H1 (cell line): ENCODE data around the gene DCAF17. TPM values are rescaled to one million over a fixed set of nuclear protein-coding genes. Genes with fewer than 3 reads are reported as not detected.
A peak's percentile ranks its signal among the peaks of the same experiment; 100 is the strongest.

ENCODE experiments used
- CTCF ChIA-PET: fragments of 300-600 bp; sonication (Branson Sonifier 250); formaldehyde crosslinking; loops from one replicate; lab custom pipeline; 2021; ENCODE audit not compliant: partially characterized antibody; lab: Charles Lee
- POLR2A ChIA-PET: fragments of 300-600 bp; sonication (Branson Sonifier 250); formaldehyde crosslinking; loops from one replicate; lab custom pipeline; 2021; ENCODE audit warnings: inconsistent platforms; ENCODE audit not compliant: partially characterized antibody; lab: Charles Lee
- DNase-seq, 2 experiments: peaks; one replicate each; pipeline versions ENCODE4 v3.0.0 to v3.0.0-alpha.2; 2010 to 2022; ENCODE audit warnings: low spot score in 2 of 2, low read depth in 1 of 2, mixed read lengths in 1 of 2
- FAIRE-seq: peaks from 2 replicates; lab custom pipeline; 2011; peaks lifted over from hg19 to GRCh38; lab: Jason Lieb, UNC
- H2AFZ ChIP-seq: 2 replicates; pipeline ENCODE4 v1.8.1; 2012; ENCODE audit warnings: low read length, inconsistent platforms
- H2AK5ac ChIP-seq: 2 replicates; pipeline ENCODE4 v1.6.1; 2013; ENCODE audit warnings: low read depth, low read length
- H2BK120ac ChIP-seq: replicated peaks from 2 replicates; pipeline ENCODE3; 2013; ENCODE audit warnings: low read depth, low read length, inconsistent platforms
- H2BK12ac ChIP-seq: 2 replicates; pipeline ENCODE4 v1.6.1; 2013; ENCODE audit warnings: low read depth, low read length
- H2BK15ac ChIP-seq: 2 replicates; pipeline ENCODE4 v1.6.1; 2013; ENCODE audit warnings: low read length
- H2BK20ac ChIP-seq: 2 replicates; pipeline ENCODE4 v1.6.1; 2013; ENCODE audit warnings: low read length
- H2BK5ac ChIP-seq: 2 replicates; pipeline ENCODE4 v1.6.1; 2013; ENCODE audit warnings: low read depth, low read length
- H3K14ac ChIP-seq: 2 replicates; pipeline ENCODE4 v1.6.1; 2013; ENCODE audit warnings: inconsistent platforms; ENCODE audit not compliant: insufficient read length
- H3K18ac ChIP-seq: 2 replicates; pipeline ENCODE4 v1.6.1; 2013; ENCODE audit warnings: low read length; ENCODE audit errors: extremely low read depth
- H3K23ac ChIP-seq: 2 replicates; pipeline ENCODE4 v1.6.1; 2013; ENCODE audit warnings: inconsistent platforms; ENCODE audit not compliant: insufficient read length
- H3K23me2 ChIP-seq: 2 replicates; pipeline ENCODE4 v1.6.1; 2013; ENCODE audit warnings: low read depth, low read length
- H3K27ac ChIP-seq: 2 replicates; pipeline ENCODE4 v1.6.1; 2011; ENCODE audit warnings: low read depth, low read length, inconsistent platforms
- H3K27me3 ChIP-seq, 4 experiments: replicated peaks in 1 of 4; 1 replicate in 1 of 4; 2 replicates in 3 of 4; pipeline versions ENCODE4 v1.6.1 to v1.8.1; 2011 to 2013; ENCODE audit warnings: low read length in 3 of 4, mild to moderate bottlenecking in 3 of 4, inconsistent platforms in 2 of 4, mixed read lengths in 2 of 4, moderate library complexity in 1 of 4; ENCODE audit not compliant: control insufficient read depth in 3 of 4, insufficient read depth in 3 of 4; ENCODE audit errors: extremely low read depth in 1 of 4
- H3K36me3 ChIP-seq, 4 experiments: 2 replicates each; pipeline versions ENCODE4 v1.6.1 to v1.8.1; 2011 to 2013; ENCODE audit warnings: mild to moderate bottlenecking in 4 of 4, low read length in 3 of 4, moderate library complexity in 2 of 4, control low read depth in 1 of 4, inconsistent platforms in 1 of 4; ENCODE audit not compliant: insufficient read depth in 4 of 4, control insufficient read depth in 2 of 4
- H3K4ac ChIP-seq: replicated peaks from 2 replicates; pipeline ENCODE3; 2013; ENCODE audit warnings: low read length, low read depth, mixed read lengths, inconsistent platforms; ENCODE audit not compliant: insufficient read length
- H3K4me1 ChIP-seq, 4 experiments: replicated peaks in 1 of 4; 1 replicate in 1 of 4; 2 replicates in 3 of 4; pipeline versions ENCODE4 v1.6.1 to v1.8.1; 2011 to 2013; ENCODE audit warnings: low read length in 3 of 4, inconsistent platforms in 2 of 4, mixed read lengths in 1 of 4; ENCODE audit not compliant: insufficient read depth in 4 of 4, control insufficient read depth in 3 of 4
- H3K4me2 ChIP-seq, 2 experiments: 2 replicates each; pipeline versions ENCODE4 v1.6.1 to v1.8.1; 2011 to 2013; ENCODE audit warnings: low read depth in 2 of 2, low read length in 2 of 2, control low read depth in 1 of 2, inconsistent platforms in 1 of 2, mild to moderate bottlenecking in 1 of 2; ENCODE audit not compliant: insufficient read depth in 1 of 2
- H3K4me3 ChIP-seq, 4 experiments: fragments of 200-600, 300-600 bp in 1 of 4; sonication (generic), shearing (Covaris generic), sonication (Bioruptor Twin) in 1 of 4; 2 replicates each; pipeline versions ENCODE4 v1.5.1 to v1.8.1; 2011 to 2016; ENCODE audit warnings: low read length in 4 of 4, low read depth in 3 of 4, control low read depth in 2 of 4, inconsistent platforms in 2 of 4, mild to moderate bottlenecking in 2 of 4, mixed read lengths in 1 of 4, moderate library complexity in 1 of 4; ENCODE audit not compliant: insufficient read depth in 2 of 4; ENCODE audit errors: extremely low read depth in 1 of 4
- H3K56ac ChIP-seq: replicated peaks from 2 replicates; pipeline ENCODE3; 2013; ENCODE audit warnings: low read depth, mild to moderate bottlenecking, mixed read lengths, low read length, inconsistent platforms; ENCODE audit not compliant: insufficient read length
- H3K79me1 ChIP-seq: 2 replicates; pipeline ENCODE4 v1.6.1; 2013; ENCODE audit warnings: low read depth, low read length, control low read depth
- H3K79me2 ChIP-seq, 2 experiments: 2 replicates each; pipeline versions ENCODE4 v1.6.1 to v1.8.1; 2012 to 2013; ENCODE audit warnings: low read length in 2 of 2, mild to moderate bottlenecking in 2 of 2, inconsistent platforms in 1 of 2; ENCODE audit not compliant: insufficient read depth in 2 of 2, control insufficient read depth in 1 of 2
- H3K9ac ChIP-seq, 4 experiments: replicated peaks in 1 of 4; 1 replicate in 1 of 4; 2 replicates in 3 of 4; pipeline versions ENCODE4 v1.6.1 to v1.8.1; 2011 to 2013; ENCODE audit warnings: low read depth in 3 of 4, low read length in 3 of 4, control low read depth in 2 of 4, mild to moderate bottlenecking in 2 of 4, moderate library complexity in 2 of 4, inconsistent platforms in 1 of 4; ENCODE audit errors: extremely low read depth in 1 of 4
- H3K9me3 ChIP-seq, 2 experiments: 2 replicates each; pipeline versions ENCODE4 v1.6.1 to v1.8.1; 2012 to 2013; ENCODE audit warnings: mild to moderate bottlenecking in 2 of 2, moderate library complexity in 2 of 2, control low read depth in 1 of 2, inconsistent platforms in 1 of 2, low read depth in 1 of 2, low read length in 1 of 2, mixed read lengths in 1 of 2; ENCODE audit not compliant: insufficient read depth in 2 of 2
- H4K20me1 ChIP-seq, 2 experiments: replicated peaks in 1 of 2; 2 replicates each; pipeline versions ENCODE3 to v1.8.1; 2011 to 2013; ENCODE audit warnings: inconsistent platforms in 2 of 2, low read length in 2 of 2, mild to moderate bottlenecking in 1 of 2; ENCODE audit not compliant: insufficient read depth in 2 of 2, control insufficient read depth in 1 of 2
- H4K5ac ChIP-seq: 2 replicates; pipeline ENCODE4 v1.6.1; 2013; ENCODE audit warnings: low read length, low read depth, mixed read lengths, inconsistent platforms; ENCODE audit not compliant: insufficient read length
- H4K8ac ChIP-seq: 2 replicates; pipeline ENCODE4 v1.8.0; 2013; ENCODE audit warnings: mild to moderate bottlenecking, moderate library complexity, low read length, inconsistent platforms; ENCODE audit not compliant: insufficient read depth; ENCODE audit errors: extremely low read depth
- H4K91ac ChIP-seq: replicated peaks from 2 replicates; pipeline ENCODE3; 2013; ENCODE audit warnings: low read length, mixed read lengths, inconsistent platforms; ENCODE audit not compliant: insufficient read length
- BACH1 ChIP-seq: IDR thresholded peaks from 2 replicates; pipeline ENCODE4 v1.6.1; 2012; ENCODE audit warnings: low read length, improper control_type of control experiment
- CREB1 ChIP-seq: IDR thresholded peaks from 2 replicates; pipeline ENCODE4 v1.6.1; 2012; ENCODE audit warnings: inconsistent platforms
- HDAC2 ChIP-seq, 2 experiments: fragments of 300-600 bp in 1 of 2; sonication (generic) in 1 of 2; IDR thresholded peaks; 2 replicates each; pipeline ENCODE4 v1.6.1; 2011 to 2012; ENCODE audit warnings: low read depth in 2 of 2, low read length in 2 of 2, mild to moderate bottlenecking in 2 of 2, moderate library complexity in 2 of 2, borderline replicate concordance in 1 of 2, inconsistent platforms in 1 of 2
- NRF1 ChIP-seq: IDR thresholded peaks from 2 replicates; pipeline ENCODE4 v1.6.1; 2011; ENCODE audit warnings: mild to moderate bottlenecking, low read depth, low read length, improper control_type of control experiment
- RAD21 ChIP-seq, 2 experiments: IDR thresholded peaks in 1 of 2; conservative IDR thresholded peaks in 1 of 2; 2 replicates each; pipeline ENCODE4 v1.6.1; 2011; ENCODE audit warnings: low read depth in 2 of 2, low read length in 2 of 2, improper control_type of control experiment in 1 of 2, inconsistent platforms in 1 of 2, mild to moderate bottlenecking in 1 of 2, moderate library complexity in 1 of 2
- RFX5 ChIP-seq: IDR thresholded peaks from 2 replicates; pipeline ENCODE4 v1.6.1; 2011; ENCODE audit warnings: low read depth, low read length, improper control_type of control experiment, borderline replicate concordance
- SIN3A ChIP-seq, 2 experiments: IDR thresholded peaks in 1 of 2; conservative IDR thresholded peaks in 1 of 2; 2 replicates each; pipeline ENCODE4 v1.6.1; 2011 to 2012; ENCODE audit warnings: low read length in 2 of 2, improper control_type of control experiment in 1 of 2, low read depth in 1 of 2, mild to moderate bottlenecking in 1 of 2
- SIRT6 ChIP-seq: IDR thresholded peaks from one replicate; pipeline ENCODE4 v1.7.1; 2012; ENCODE audit warnings: low read length, inconsistent platforms
- TCF12 ChIP-seq: IDR thresholded peaks from 2 replicates; pipeline ENCODE4 v1.6.1; 2011; ENCODE audit warnings: low read depth, mild to moderate bottlenecking, low read length
- ZNF274 ChIP-seq: IDR thresholded peaks from 2 replicates; pipeline ENCODE4 v1.7.0; 2012; ENCODE audit warnings: low read length, borderline replicate concordance; ENCODE audit errors: extremely low read depth
- WGBS, 2 experiments: shearing (Covaris generic) in 1 of 2; methylation state at CpG; one replicate each; pipeline versions ENCODE4 v1.1.6 to v1.1.7; 2013 to 2015; ENCODE audit warnings: low lambda C conversion rate in 2 of 2, mixed read lengths in 2 of 2, inconsistent platforms in 1 of 2, low coverage in 1 of 2, missing lambda C conversion rate in 1 of 2; ENCODE audit not compliant: insufficient replicate concordance in 2 of 2, insufficient coverage in 1 of 2, insufficient read length in 1 of 2; ENCODE audit errors: extremely low coverage in 1 of 2, missing lambda C conversion rate in 1 of 2; 5-methylcytosine and 5-hydroxymethylcytosine counted together
- polyA plus RNA-seq, 7 experiments: library from polyadenylated mRNA; depleted of rRNA in 3 of 7; stranded (reverse) in 5 of 7; unstranded in 2 of 7; fragments of >200 nt in 5 of 7; fragments of 200-250 nt in 2 of 7; gene quantifications; 1 replicate in 5 of 7; 2 replicates in 1 of 7; 4 replicates in 1 of 7; pipeline versions ENCODE4 v1.2.1 to v1.2.3, GENCODE V29; 2011 to 2013; ENCODE audit warnings: missing spikeins in 2 of 7, mixed read lengths in 2 of 7
- total RNA-seq: library from RNA; stranded (reverse); fragmentation: NEBNext Ultra II Directional; extraction: Animal tissue kit (Norgen Biotek cat#: 25700); gene quantifications from 2 replicates; pipeline ENCODE4 v1.2.1, GENCODE V29; 2021
- TF ChIP-seq, protein P1 (sequence below): IDR thresholded peaks from 2 replicates; pipeline ENCODE4 v1.6.1; 2012; ENCODE audit warnings: inconsistent platforms

DCAF17 gene
- total and polyA plus RNA-seq, 2 of the 8 experiments (the other 6 are each of a cell fraction or from before 2014, with no cell fraction given): 10.7 to 30.0 TPM

DNA sequence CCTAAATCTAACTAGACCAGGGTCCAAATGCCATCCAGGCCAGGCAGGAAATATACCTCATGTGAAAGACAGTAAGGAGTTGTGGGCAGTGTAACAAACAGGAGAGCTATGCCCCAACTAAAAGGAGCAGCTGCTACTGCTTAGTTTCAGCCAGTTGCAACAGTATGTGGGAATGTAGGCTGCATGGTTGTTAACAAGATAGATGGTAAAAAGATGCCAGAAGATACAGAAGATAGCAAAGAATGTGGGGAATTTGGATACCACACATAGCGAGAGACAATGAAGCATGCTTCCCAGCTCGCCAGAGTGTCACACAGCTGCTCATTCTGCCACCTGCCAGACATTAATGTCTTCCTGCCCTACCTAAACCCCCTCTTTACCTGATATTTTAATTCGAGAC, 48.9 kb downstream of the DCAF17 start:
- POLR2A ChIA-PET: interaction anchor here (0.6 to 2.0 kb wide), 8 partner anchors 9 to 1344 kb away, joined by 3 to 22 read pairs (median 4); partner anchors contain the start of genes DCAF17 and METTL8
- H3K4ac ChIP-seq: no peak overlapping the region
- no peak overlapping the region for H4K8ac ChIP-seq
- H2AFZ ChIP-seq: no peak overlapping the region
- no peaks in the 10 kb centered on the region for H3K79me2 ChIP-seq
- peak overlapping the region; percentile 26 to 27; a peak in 2 of 4 replicates for H3K4me2 ChIP-seq
- no peaks in the 10 kb centered on the region for H3K27me3 ChIP-seq
- no peak overlapping the region for H2BK120ac ChIP-seq
- H3K23me2 ChIP-seq: no peaks in the 10 kb centered on the region
- no peaks in the 10 kb centered on the region; the same call in 1 of the 2 replicates for H3K79me1 ChIP-seq
- no peak overlapping the region; a peak in 1 of 7 replicates for H3K9ac ChIP-seq
- DNase-seq (peak in 1 of 2 experiments; percentile 5), FAIRE-seq (peak; percentile 75)
- no peak overlapping the region for H3K23ac ChIP-seq
- H2BK20ac ChIP-seq: no peak overlapping the region
- H2AK5ac ChIP-seq: no peak overlapping the region; the same call in 1 of the 2 replicates
- no peak overlapping the region for H3K14ac ChIP-seq
- peak overlapping the region; percentile 11; the same call in 1 of the 2 replicates for H2BK12ac ChIP-seq
- no peaks in the 10 kb centered on the region for H3K9me3 ChIP-seq
- CTCF ChIA-PET: interaction anchor here (0.9 to 1.5 kb wide), 6 partner anchors 41 to 66 kb away, joined by 3 to 5 read pairs (median 4); partner anchors contain the start of genes DCAF17 and METTL8
- H3K4me1 ChIP-seq: peaks cover 0 to 7% (median 4%) of the 10 kb centered on the region in 4 experiments; a peak in 5 of 7 replicates
- no peak overlapping the region for H3K18ac ChIP-seq
- H3K27ac ChIP-seq: 0 out of 2 replicates have a peak overlapping the region, but pooled peaks have one; percentile 21
- no peaks in the 10 kb centered on the region for H4K20me1 ChIP-seq
- H3K36me3 ChIP-seq: peaks cover 0 to 19% (median 0%) of the 10 kb centered on the region in 4 experiments; a peak in 3 of 8 replicates
- no peak overlapping the region for H4K5ac ChIP-seq
- WGBS, 2 experiments: 60% methylated on average over 3 of the region's 3 CpGs; no CpG with 5 or more reads in 1 of the 2 experiments
- H3K56ac ChIP-seq: no peak overlapping the region
- no peak overlapping the region for H2BK15ac ChIP-seq
- peak overlapping the region; percentile 16; the same call in 1 of the 2 replicates for H2BK5ac ChIP-seq
- no peak overlapping the region for H4K91ac ChIP-seq
- no peak overlapping the region for H3K4me3 ChIP-seq
- TF ChIP-seq RAD21 (IDR thresholded peaks at IDR 0.05 in 1 of 2, conservative IDR thresholded peaks at IDR 0.05 in 1 of 2; ENCODE audit: low read depth in 2 of 2, low read length in 2 of 2): no peak
- no peak for TF ChIP-seq HDAC2 (IDR thresholded peaks at IDR 0.05; ENCODE audit: borderline replicate concordance in 1 of 2, low read depth in 2 of 2, low read length in 2 of 2)
- no peak for TF ChIP-seq CREB1
- TF ChIP-seq SIN3A (conservative IDR thresholded peaks at IDR 0.05 in 1 of 2, IDR thresholded peaks at IDR 0.05 in 1 of 2; ENCODE audit: low read depth in 1 of 2, low read length in 2 of 2): peak; percentile 22 to 65; a peak in 1 of 4 replicates
- TF ChIP-seq TCF12: 0 out of 2 replicates have a peak, but pooled peaks have one; percentile 27
- no peak for TF ChIP-seq RFX5
- TF ChIP-seq NRF1: no peak
- TF ChIP-seq SIRT6: no peak
- no peak for TF ChIP-seq BACH1
- TF ChIP-seq ZNF274: no peak
- TF ChIP-seq, protein P1, sequence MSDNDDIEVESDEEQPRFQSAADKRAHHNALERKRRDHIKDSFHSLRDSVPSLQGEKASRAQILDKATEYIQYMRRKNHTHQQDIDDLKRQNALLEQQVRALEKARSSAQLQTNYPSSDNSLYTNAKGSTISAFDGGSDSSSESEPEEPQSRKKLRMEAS: 0 out of 2 replicates have a peak, but pooled peaks have one; percentile 20
